HUDEP-2 (cell line): ENCODE measurements around the gene TSHZ3.

Experiments
- DNase-seq, 76 experiments: peaks; one replicate each; lab custom pipeline; 2025; ENCODE audit not compliant: unreplicated experiment in 76 of 76; lab: John Stamatoyannopoulos, UW

Gene TSHZ3

DNA sequence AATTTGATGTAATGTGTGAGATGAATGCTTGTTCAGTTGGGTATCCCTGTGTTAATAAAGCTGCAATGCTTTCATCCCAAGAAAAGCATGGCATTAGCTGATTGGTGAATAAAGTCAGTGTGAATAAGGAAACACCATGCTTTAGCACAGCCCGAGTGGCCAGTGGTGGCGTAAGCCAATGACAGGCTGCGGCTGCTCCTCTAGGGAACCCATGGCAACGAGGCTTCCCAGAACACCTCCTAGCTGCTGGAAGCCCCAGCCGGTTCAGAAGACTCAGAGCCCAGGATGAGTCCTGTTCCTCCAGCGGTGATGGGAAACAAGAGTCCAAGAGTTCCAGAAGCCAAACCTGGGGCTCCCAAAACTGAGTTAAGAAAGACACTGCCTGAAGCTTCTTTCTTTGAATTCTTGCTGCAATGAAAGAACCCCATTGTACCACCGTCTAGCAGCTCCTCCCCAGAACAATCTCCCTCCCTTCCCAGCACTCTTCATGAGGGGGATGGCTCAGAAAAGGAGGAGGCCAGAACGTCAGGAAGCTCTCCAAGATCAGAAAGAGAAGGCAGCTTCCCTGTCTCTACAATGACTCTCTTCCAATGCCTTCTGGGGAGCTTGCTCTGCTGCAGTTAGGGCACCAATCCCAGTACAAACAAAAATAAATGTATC lies 58.2 kb downstream of the TSHZ3 start:
- no peak for DNase-seq

DNA sequence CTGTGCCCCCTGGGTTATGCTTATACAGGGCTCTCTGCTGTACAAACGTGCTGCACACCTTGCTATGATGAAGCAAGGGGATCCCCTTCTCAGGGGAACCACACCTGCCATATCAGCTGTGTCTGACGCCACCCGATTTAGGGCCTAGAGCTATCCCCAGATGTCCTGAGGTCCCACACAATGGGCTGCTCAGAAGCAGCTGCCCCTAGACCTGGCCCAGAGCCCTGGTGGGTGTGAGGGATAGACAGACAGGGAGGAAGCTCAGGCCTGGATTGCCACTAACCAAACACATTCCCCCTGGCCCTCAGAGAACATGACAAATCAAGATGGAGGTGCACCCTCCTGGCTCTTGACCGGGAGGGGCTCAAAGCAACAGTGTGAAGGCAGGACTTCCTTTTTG lies 59.3 kb downstream of the TSHZ3 start:
- no peak for DNase-seq

DNA sequence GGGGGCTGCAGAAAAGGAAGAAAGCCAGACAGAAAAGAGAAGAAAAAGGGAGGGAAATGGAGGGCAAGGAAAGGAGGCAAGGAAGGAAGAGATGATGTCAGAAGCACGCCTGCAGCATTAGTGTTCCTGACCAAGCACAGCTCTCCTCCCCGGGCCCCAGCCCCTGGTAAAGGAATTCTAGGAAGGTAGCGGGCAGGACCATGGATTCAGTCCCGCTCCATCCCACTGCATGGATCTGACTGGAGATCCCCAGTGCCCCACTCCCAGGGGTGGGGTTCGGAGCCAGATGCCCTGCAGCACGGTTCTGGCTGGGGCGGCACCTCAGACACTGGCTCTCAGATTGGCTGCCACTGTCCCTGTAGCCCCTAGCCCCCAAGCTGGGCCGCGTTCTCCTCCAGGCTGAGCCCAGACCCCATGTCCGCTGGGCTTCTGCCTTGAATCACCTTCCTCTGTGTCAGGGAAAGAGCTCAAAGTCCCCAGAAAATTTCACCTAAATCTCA lies 59.8 kb downstream of the TSHZ3 start:
- no peak for DNase-seq

DNA sequence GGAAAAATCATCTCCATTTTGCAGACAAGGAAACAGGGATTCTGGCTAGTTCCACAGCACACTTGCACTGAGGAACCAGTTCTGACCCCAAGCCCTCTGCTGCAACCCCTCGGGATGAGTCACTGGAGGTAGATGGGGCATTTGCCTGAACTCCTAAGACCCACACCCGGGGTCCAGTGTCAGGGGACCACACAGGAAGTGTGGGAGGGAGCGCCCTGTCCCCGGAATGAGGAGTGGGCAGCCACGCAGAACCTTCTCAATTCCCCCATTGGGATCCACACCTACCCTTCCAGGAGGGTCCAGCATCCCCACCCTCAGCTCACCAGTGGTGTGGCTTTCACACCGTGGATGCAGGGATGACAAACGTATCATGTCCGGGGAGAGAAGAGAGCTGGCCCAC lies 62.7 kb downstream of the TSHZ3 start:
- no peak for DNase-seq

DNA sequence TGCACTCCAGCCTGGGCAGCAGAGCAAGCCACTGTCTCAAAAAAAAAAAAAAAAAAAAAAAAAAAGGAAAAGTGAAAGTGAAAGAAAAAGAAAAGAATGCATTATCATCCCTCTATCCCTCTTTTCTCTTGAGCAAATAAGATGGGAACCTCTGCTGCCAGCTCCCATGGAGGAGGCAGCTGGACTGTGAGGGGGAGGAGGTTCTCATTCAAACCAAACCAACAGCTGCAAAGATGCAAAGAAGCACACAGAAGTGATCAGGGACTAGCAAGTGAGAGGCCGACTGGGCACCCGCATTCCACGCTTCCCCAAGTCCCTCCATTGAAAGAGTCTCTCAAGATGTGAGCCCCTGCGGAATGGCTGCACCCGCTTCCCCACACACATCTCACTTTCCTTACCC lies 63.5 kb downstream of the TSHZ3 start:
- no peak for DNase-seq

GRCh38 chr19:31284621-31285020 lies 64.6 kb downstream of the TSHZ3 start:
- DNase-seq, result no peak

GRCh38 chr19:31283701-31284100 lies 65.5 kb downstream of the TSHZ3 start:
- DNase-seq, result no peak

DNA sequence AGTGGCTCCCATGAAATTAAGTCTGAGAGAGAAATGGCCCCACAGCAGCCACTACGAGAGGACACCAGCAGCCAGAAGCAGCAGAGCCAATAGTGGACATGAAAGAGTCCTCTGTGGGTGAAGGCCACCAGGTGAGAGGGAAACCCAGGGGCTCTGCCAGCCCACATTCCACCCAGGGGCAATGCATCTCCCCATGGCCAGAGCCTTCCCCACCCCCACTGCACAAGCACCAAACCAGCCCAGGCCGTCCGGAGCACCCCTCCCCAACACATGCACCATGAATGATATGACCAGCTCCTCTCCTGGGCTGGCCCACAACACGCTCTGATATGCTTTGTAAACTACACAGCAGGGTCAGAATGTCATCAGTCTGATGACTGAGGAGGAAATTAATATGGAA lies 66.9 kb downstream of the TSHZ3 start:
- no peak for DNase-seq

GRCh38 chr19:31280287-31281006 lies 68.8 kb downstream of the TSHZ3 start:
- DNase-seq, result no peak

DNA sequence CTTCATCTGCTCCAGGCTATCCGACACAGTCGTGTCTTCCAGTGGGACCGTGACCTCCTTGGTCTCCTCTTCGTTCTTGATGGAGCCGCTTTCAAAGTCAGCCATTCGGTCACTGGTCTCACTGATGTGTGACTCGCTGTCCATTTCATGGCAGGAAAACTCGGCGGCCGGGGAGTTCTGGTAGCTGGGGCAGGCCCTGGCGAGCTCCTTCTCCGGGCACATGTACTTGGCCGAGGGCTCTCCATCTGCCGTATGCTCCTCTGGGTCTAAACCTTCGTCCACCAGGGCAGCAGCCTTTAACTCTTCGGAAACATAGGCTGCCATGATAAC lies 69.8 kb downstream of the TSHZ3 start:
- DNase-seq, result no peak

- no peak for DNase-seq
Observed at GRCh38 chr19:31278555-31279435, 70.4 kb downstream of the TSHZ3 start.

DNA sequence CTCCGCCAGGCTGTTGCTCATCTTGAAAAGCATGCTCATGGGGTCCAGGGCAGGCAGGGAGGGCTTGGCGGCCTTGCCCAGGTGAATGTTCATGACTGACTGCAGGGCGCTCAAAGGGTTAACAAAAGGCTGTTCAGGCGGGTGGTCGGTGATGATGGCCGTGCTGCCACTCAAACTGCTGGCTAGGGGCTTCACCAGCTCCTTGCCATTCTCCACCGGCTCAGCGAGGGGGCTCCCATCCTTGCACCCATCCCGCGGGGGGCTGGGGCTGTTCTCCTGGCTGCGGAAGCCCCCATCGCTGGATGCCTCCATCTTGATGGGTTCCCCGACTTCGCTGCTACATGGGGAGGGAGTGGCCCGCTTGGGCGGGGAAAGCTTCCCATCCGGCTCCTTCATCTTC lies 71.7 kb downstream of the TSHZ3 start:
- DNase-seq, result no peak

GRCh38 chr19:31276831-31277230 lies 72.4 kb downstream of the TSHZ3 start:
- no peak for DNase-seq

DNA sequence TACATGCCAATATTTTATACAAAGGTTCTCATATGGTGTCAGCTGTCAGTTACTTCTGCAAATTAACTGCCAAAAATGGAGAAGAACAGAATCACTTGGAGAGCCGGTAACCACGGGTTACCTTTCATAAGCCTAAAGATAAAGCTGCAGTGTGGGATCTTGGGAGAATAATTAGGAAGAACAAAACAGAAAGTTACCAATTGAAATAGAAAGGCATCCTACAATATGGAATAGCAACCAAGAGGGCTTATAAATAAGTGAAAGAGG lies 74.2 kb downstream of the TSHZ3 start:
- no peak for DNase-seq

GRCh38 chr19:31274251-31275067 lies 74.8 kb downstream of the TSHZ3 start:
- no peak for DNase-seq

DNA sequence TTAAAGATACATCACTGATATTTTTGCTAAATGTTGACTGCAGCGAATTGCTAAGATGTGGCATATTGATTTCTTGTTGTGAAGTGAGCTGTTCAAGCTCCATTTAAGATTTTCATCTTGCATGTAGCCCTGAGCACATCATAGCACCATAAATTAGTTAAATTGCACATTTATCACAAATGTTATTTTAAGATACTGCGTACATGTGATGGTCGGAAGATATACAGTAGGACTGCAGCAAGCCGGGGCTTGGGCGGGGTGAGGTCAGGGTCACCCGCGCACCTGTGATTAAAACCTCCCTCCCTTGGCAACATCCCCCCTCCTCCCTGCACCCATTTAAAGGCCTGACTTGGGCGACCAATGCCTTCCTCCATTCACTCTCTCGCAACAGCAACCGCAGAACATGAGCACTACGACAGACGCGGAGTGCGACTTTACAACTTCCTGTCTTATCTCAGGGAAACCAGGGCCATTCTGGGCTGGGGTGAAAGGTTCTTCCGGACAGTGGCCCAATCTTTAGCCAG lies 76.6 kb downstream of the TSHZ3 start:
- no peak for DNase-seq

GRCh38 chr19:31271306-31271911 lies 77.8 kb downstream of the TSHZ3 start:
- DNase-seq, result no peak

DNA sequence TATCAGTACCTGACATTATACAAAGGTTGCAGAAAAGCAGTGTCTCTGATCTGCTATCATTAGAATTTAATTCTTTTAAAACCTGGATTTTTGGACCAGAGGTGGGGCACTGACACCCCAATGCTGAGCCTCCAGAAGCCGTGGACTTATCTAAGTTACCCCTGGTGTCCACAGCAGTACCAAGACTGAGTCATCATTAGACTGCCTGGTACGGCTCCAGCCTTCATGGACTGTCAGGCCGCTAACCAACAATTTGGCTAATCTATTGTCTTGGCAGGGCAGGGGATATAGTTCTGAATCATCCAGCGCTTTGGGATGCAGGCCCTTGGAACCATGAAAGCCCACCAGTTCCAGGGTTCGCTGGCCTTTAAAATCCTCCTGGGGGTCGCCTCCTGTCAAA lies 78.3 kb downstream of the TSHZ3 start:
- no peak for DNase-seq

- DNase-seq, result no peak
Observed at GRCh38 chr19:31269425-31270127, 79.7 kb downstream of the TSHZ3 start.
